Body of pancreas (tissue), 4 donors: ENCODE measurements around the gene PTMS.

Experiments used
- CTCF ChIP-seq, 7 experiments: fragments of 450-650 bp in 4 of 7; fragments of 200-600 bp in 3 of 7; sonication (generic) in 3 of 7; IDR thresholded peaks; one replicate each; pipeline ENCODE4 v1.5.1; 2016 to 2019; ENCODE audit warnings: antibody characterized with exemption in 7 of 7
- POLR2A ChIP-seq, 3 donors: fragments of 450-650 bp; IDR thresholded peaks; one replicate each; pipeline ENCODE4 v1.6.1; 2016; ENCODE audit warnings: antibody characterized with exemption in 3 of 3, mild to moderate bottlenecking in 2 of 3

- TF ChIP-seq POLR2A (IDR thresholded peaks at IDR 0.05) (no peak), CTCF (IDR thresholded peaks at IDR 0.05) (no peak)
Measured at GRCh38 chr12:6818222-6818621, 52.1 kb downstream of the PTMS start.
